DMS114 treated with DMSO at 0.1 percent for 48 hours (cell line): ENCODE data around the gene KRTAP6-1.

Experiments used
- DNase-seq: peaks from one replicate; lab custom pipeline; 2025; ENCODE audit not compliant: unreplicated experiment; lab: John Stamatoyannopoulos, UW

KRTAP6-1 gene

GRCh38 chr21:30613836-30614235 is at the start of gene KRTAP6-1:
KRTAP6-1 (minus strand) TSS chr21:30613930; CDS start chr21:30613904, 26 bp downstream.
- no peak for DNase-seq

GRCh38 chr21:30652891-30653290 is 39.2 kb upstream of the KRTAP6-1 start:
- no peak for DNase-seq

- no peak for DNase-seq
Observed at GRCh38 chr21:30646904-30647414, 33.2 kb upstream of the KRTAP6-1 start.

DNA sequence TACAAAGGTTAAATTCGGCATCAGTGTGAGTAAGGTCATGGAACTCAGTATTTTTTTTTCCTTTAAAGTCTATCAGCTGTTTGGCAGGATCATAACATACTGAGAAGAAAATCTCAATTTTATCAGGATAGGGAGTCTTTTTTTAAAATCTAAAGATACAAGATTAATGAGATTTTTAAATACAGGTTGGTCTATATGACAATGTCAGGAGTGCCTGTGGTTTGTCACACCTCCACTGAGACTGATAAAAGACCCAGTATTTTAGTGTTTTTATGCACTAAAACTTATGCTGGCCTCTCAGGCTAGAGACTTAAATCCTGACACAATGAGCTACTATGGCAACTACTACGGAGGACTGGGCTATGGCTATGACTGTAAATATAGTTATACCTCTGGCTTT is 28.8 kb upstream of the KRTAP6-1 start, which contains the start of gene KRTAP20-3:
TSS of gene KRTAP20-3 (plus strand) at position 301 of the 400 bp plus-strand sequence.
- DNase-seq: no peak

DNA sequence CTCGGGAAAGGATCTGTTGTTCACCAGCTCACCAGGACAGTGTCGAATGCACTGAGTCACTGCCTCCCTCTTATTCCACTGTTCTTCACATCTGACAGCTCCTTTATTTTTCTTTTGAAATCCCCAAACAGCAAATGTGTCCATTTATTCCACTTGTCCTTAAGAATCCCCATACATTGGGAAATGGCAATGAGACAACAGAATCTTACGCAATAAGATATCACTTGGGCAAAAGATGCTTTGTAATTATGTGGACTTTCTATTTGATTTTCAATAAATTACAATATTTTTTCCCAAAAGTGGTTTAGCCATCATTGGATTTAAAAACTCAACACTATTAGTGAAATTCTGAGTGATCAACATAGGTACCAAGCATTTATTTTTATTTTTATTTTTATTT is 25.0 kb upstream of the KRTAP6-1 start:
- DNase-seq: no peak

DNA sequence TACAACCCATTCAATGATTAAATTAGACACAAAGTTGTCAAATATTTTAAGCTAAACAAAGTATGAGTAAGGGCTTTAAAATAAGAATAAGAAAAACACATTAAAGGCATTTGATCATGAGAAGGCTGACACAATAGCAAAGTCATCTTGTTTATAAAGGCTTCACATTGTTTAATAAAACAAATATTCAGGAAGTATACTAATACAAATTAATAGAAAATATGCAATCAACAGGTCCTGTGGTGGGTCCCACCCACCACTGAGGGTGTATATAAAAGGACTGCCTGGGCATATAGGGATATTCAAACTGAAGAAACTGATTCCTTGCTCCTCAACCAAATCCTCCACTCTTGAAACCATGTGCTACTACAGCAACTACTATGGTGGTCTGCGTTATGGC is 21.2 kb upstream of the KRTAP6-1 start, which contains the start of gene KRTAP20-2:
TSS of gene KRTAP20-2 (plus strand) at position 301 of the 400 bp plus-strand sequence. CDS start at position 359, 58 bp downstream.
- no peak for DNase-seq

- DNase-seq: no peak
Observed at GRCh38 chr21:30629200-30629599, 15.5 kb upstream of the KRTAP6-1 start.

DNA sequence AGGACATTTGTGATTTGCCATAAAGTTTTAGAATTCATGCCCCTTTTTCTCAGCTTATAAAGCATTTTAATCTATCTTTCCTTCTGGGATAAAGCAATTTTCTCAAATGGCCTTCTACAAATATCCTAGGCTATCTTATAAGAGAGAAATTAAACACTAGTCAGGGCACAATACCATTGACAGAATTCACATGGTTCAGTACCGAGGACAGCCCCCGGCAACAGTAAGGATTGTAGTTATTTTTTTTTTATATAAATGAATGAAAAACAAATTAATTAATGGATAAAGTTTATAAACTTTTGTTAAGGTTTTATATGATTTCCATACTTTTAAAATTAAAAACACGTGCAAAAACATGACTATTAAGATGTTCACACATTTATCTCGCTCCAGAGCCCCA is 14.4 kb upstream of the KRTAP6-1 start:
- no peak for DNase-seq

GRCh38 chr21:30625449-30626165 is 11.9 kb upstream of the KRTAP6-1 start:
- DNase-seq: no peak

DNA sequence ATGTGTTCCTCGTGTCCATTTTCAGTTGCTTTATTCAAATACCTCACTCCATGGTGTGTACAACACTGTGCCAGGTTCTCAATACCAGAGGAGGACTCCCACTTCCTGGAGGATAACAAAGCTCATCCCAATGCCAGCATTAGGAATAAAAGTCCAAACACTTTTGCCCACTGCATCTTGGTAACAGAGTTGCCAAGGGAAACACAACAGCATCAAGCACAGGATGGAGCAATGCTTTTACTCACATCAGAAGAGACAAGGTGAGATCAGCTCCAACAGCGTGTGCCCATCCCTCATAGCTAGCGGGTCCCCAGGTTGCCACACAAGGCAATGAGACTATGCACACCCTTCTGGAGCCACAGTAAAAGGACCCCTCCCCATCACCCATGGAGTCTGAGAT is 9.6 kb upstream of the KRTAP6-1 start:
- no peak for DNase-seq

DNA sequence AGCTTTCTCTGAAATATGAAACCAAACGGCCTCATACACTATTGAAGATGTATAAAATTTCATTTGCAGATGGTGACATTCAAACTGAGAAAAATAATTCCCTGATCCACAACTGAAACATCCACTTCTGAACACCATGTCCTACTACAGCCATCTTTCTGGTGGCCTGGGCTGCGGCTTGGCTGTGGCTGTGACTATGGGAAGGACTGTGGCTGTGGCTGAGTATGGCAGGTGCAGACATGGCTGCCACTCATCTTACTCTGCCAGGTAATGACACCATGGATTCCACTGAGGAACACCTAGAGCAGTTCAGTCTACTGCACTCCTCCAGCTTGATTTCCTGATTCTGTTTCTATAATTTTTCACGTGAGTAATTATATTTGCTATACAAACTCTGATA is 6.8 kb upstream of the KRTAP6-1 start, which contains the start of gene KRTAP20-4:
TSS of gene KRTAP20-4 (plus strand) at position 106 of the 400 bp plus-strand sequence.
- DNase-seq: no peak

DNA sequence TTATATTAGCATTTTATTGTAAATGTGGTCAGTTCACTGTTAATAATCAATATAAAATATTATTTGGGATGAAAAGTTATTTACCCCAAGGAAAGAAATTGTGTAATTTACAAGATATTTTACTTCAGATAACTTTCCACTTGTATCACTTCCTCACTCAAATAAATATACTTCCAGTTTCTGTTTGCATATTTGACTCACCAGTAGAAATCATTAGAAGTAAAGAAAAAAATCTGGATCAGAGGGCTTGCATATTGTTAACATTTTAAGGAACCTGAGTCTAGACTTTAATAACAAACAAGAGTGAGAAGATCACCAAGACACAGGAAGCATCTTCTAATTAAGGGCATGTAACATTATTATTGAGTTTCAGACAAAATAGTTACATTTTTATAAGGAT is 6.3 kb upstream of the KRTAP6-1 start:
- DNase-seq: no peak

GRCh38 chr21:30616125-30616524 is 2.4 kb upstream of the KRTAP6-1 start, which contains the start of gene KRTAP20-1:
KRTAP20-1 (plus strand) TSS chr21:30616425; CDS start chr21:30616455, 30 bp downstream.
- DNase-seq: no peak

- DNase-seq: no peak
Observed at GRCh38 chr21:30615199-30615598, 1.5 kb upstream of the KRTAP6-1 start.

- no peak for DNase-seq
Observed at GRCh38 chr21:30612132-30612531, 1.6 kb downstream of the KRTAP6-1 start.

- no peak for DNase-seq
Observed at GRCh38 chr21:30605968-30606367, 7.8 kb downstream of the KRTAP6-1 start.

DNA sequence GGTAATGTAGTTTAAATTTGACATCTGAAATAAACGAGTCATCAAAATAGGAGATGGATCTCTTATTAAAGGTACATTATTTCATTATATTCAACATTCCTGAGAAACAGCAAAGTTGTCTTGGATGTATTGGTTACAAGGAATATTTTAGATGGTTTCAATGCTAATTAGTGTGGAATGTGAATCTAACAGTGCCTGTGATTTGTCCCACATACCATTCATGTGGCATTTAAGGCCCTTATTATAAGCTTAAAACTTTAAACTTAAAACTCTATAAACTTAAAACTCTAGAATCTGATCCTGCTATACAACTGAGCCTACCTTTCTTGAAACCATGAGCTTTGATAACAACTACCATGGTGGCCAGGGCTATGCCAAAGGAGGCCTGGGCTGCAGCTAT is 12.9 kb downstream of the KRTAP6-1 start, which contains the start of gene KRTAP22-1:
TSS of gene KRTAP22-1 (plus strand) at position 301 of the 400 bp plus-strand sequence.
- DNase-seq: no peak

GRCh38 chr21:30598802-30599201 is 14.9 kb downstream of the KRTAP6-1 start, which contains the start of gene KRTAP6-2:
KRTAP6-2 (minus strand) TSS chr21:30598902; CDS start chr21:30598874, 28 bp downstream.
- DNase-seq: no peak

- no peak for DNase-seq
Observed at GRCh38 chr21:30592140-30592539, 21.6 kb downstream of the KRTAP6-1 start, which contains the start of gene KRTAP6-3. KRTAP6-3 (plus strand) TSS chr21:30592440; CDS start chr21:30592446, 6 bp downstream.

GRCh38 chr21:30590297-30590696 is 23.4 kb downstream of the KRTAP6-1 start, which contains the start of gene KRTAP22-2:
KRTAP22-2 (minus strand) TSS chr21:30590397.
- DNase-seq: no peak

DNA sequence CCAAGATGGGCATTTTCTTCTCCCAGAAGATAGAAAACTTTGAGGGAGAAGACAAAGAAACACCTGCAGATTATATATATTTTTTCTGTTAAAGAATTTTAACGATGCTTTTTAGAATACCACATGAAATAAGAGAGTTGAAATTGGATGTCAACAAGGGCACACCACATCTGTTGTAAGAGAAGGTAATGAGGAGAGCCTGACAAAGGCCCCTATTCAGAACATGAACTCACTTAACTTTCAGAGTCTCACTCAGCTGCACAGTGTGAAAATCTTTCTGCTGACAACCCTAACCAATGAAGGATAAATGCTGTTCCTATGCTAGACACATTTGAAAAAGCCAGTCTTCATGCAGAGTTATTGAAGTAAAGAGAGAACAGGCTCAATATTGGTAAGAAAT is 30.9 kb downstream of the KRTAP6-1 start:
- no peak for DNase-seq

DNA sequence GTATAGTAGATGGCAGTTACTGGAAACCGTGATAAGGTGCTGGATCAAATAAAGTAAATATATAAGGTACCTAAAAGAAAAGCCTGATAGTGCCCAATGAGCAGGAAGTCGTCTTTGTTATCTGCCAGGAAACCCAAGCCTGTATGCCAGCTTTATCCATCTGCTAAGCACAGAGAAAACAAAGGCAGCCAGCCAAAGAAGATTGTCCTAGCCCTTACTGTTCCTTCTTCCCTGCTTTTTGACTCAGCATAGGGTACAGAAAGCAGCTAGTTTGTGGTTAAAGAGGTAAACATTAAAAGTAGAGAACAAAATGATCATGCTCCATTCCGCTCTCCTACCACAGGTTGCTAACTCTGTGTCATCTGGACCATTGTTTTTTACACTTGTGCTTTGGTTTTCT is 33.6 kb downstream of the KRTAP6-1 start:
- no peak for DNase-seq
